Gastroesophageal sphincter (tissue), 4 donors: Measurements from ENCODE around the gene CCDC194. TPM values are rescaled to one million over a fixed set of nuclear protein-coding genes. Genes with fewer than 3 reads are reported as not detected.

Source experiments
- ATAC-seq: fragments of 150-250 bp; one replicate; pipeline ENCODE4 v1.9.1; 2016; ENCODE audit warnings: mild to moderate bottlenecking, moderate library complexity
- H3K27ac ChIP-seq, 4 donors: fragments of 200-600 bp; sonication (generic) in 3 of 4; 1 replicate in 3 of 4; 2 replicates in 1 of 4; pipeline ENCODE4 v1.5.1; 2016 to 2019
- H3K27me3 ChIP-seq: fragments of 200-600 bp; sonication (generic); one replicate; pipeline ENCODE4 v1.5.1; 2019
- H3K36me3 ChIP-seq, 2 donors: fragments of 200-600 bp; sonication (generic); one replicate each; pipeline ENCODE4 v1.5.1; 2019; ENCODE audit warnings: control low read depth in 1 of 2
- H3K4me1 ChIP-seq, 3 donors: fragments of 200-600 bp; sonication (generic); 1 replicate in 2 of 3; 2 replicates in 1 of 3; pipeline ENCODE4 v1.5.1; 2016 to 2019; ENCODE audit warnings: control low read depth in 2 of 3
- H3K4me3 ChIP-seq, 2 donors: fragments of 200-600 bp; sonication (generic); one replicate each; pipeline ENCODE4 v1.5.1; 2019; ENCODE audit warnings: mild to moderate bottlenecking in 1 of 2, moderate library complexity in 1 of 2
- H3K9me3 ChIP-seq, 3 donors: fragments of 200-600 bp; sonication (generic); one replicate each; pipeline ENCODE4 v1.5.1; 2017 to 2019; ENCODE audit warnings: control low read depth in 2 of 3
- CTCF ChIP-seq, 4 experiments: fragments of 200-600 bp in 2 of 4; fragments of 450-650 bp in 2 of 4; sonication (generic) in 1 of 4; IDR thresholded peaks; one replicate each; pipeline ENCODE4 v1.5.1; 2017 to 2019; ENCODE audit warnings: antibody characterized with exemption in 4 of 4, mild to moderate bottlenecking in 2 of 4, moderate library complexity in 2 of 4
- EP300 ChIP-seq: sonication (generic); formaldehyde crosslinking; IDR thresholded peaks from one replicate; pipeline ENCODE4 v1.6.1; 2017; ENCODE audit warnings: antibody characterized with exemption, mild to moderate bottlenecking
- POLR2A ChIP-seq, 2 donors: fragments of 450-650 bp; IDR thresholded peaks; one replicate each; pipeline ENCODE4 v1.6.1; 2017; ENCODE audit warnings: antibody characterized with exemption in 2 of 2, mild to moderate bottlenecking in 2 of 2, moderate library complexity in 1 of 2
- POLR2AphosphoS5 ChIP-seq: sonication (generic); formaldehyde crosslinking; IDR thresholded peaks from one replicate; pipeline ENCODE4 v1.6.1; 2017; ENCODE audit warnings: antibody characterized with exemption
- WGBS, 2 donors: methylation state at CpG; one replicate each; pipeline ENCODE4 v1.1.5; 2018; ENCODE audit warnings: low coverage in 1 of 2; 5-methylcytosine and 5-hydroxymethylcytosine counted together
- total RNA-seq, 4 donors: library from RNA; depleted of rRNA; stranded (reverse); fragments of >200 nt; gene quantifications; one replicate each; pipeline ENCODE4 v1.1.0, GENCODE V29; 2016

The CCDC194 gene
- total RNA-seq, 4 donors from 2014 or later, result not detected

- Histone ChIP-seq H3K27me3 (peaks cover under 1% of the 10 kb centered on the region), H3K4me1 (peaks cover 0 to 22% (median 2%) of the 10 kb centered on the region in 3 donors), H3K9me3 (no peaks in the 10 kb centered on the region), H3K36me3 (peaks cover 0 to 16% of the 10 kb centered on the region in 2 donors), H3K27ac (no peak overlapping the region), H3K4me3 (no peak overlapping the region)
- no peak for ATAC-seq
- WGBS, 2 donors, result 90 to 96% methylated on average over 4 of the region's 4 CpGs
- TF ChIP-seq CTCF (IDR thresholded peaks at IDR 0.05) (no peak), POLR2AphosphoS5 (no peak), EP300 (no peak), POLR2A (IDR thresholded peaks at IDR 0.05) (no peak)
These were observed 27.9 kb upstream of the CCDC194 start for GRCh38 chr19:17421942-17422341.

GRCh38 chr19:17420475-17420924, 26.5 kb upstream of the CCDC194 start:
- TF ChIP-seq POLR2AphosphoS5 (no peak), CTCF (IDR thresholded peaks at IDR 0.05) (no peak), POLR2A (IDR thresholded peaks at IDR 0.05) (no peak), EP300 (no peak)
- Histone ChIP-seq H3K4me3 (peak overlapping the region; percentile 73 to 86), H3K27me3 (peaks cover 6% of the 10 kb centered on the region), H3K27ac (peak overlapping the region in 3 of 4 donors; percentile 67 to 85 (median 82)), H3K9me3 (no peaks in the 10 kb centered on the region), H3K36me3 (peaks cover 0 to 16% of the 10 kb centered on the region in 2 donors), H3K4me1 (peaks cover 0 to 22% (median 2%) of the 10 kb centered on the region in 3 donors)
- WGBS, 2 donors, result 14 to 25% methylated on average over 4 to 11 of the region's 25 CpGs
- ATAC-seq, result no peak

- ATAC-seq, result peak; percentile 98
- Histone ChIP-seq H3K27ac (peak within 1 kb of the TSS; percentile 56 to 85 (median 82)), H3K27me3 (peaks cover 6% of the 10 kb centered on the region), H3K4me3 (peak within 1 kb of the TSS; percentile 73 to 86), H3K36me3 (peaks cover 0 to 16% of the 10 kb centered on the region in 2 donors), H3K4me1 (peaks cover 0 to 20% (median 2%) of the 10 kb centered on the region in 3 donors), H3K9me3 (no peaks in the 10 kb centered on the region)
- 0% methylated on average over 1 to 11 of the region's 85 CpGs for WGBS, 2 donors
- TF ChIP-seq POLR2A (IDR thresholded peaks at IDR 0.05), result peak in 1 of 2 donors; percentile 9
- TF ChIP-seq EP300, result no peak
- peak; percentile 79 for TF ChIP-seq POLR2AphosphoS5
- peak in 1 of 4 experiments; percentile 23 for TF ChIP-seq CTCF (IDR thresholded peaks at IDR 0.05)
These were observed 25.9 kb upstream of the CCDC194 start, which contains the start of gene MVB12A for GRCh38 chr19:17419621-17420474. Gene MVB12A (plus strand): TSS chr19:17420047. CDS start chr19:17420136, 89 bp downstream.

- TF ChIP-seq POLR2AphosphoS5, result no peak
- no peak for TF ChIP-seq EP300
- peaks cover 0 to 18% (median 2%) of the 10 kb centered on the region in 3 donors for H3K4me1 ChIP-seq
- H3K27me3 ChIP-seq, result peaks cover 8% of the 10 kb centered on the region
- no peaks in the 10 kb centered on the region for H3K9me3 ChIP-seq
- no peak for ATAC-seq
- WGBS, 2 donors, result 6 to 22% methylated on average over 8 of the region's 8 CpGs
- peak overlapping the region; percentile 56 to 85 (median 82) for H3K27ac ChIP-seq
- peak overlapping the region; percentile 28 to 86 for H3K4me3 ChIP-seq
- H3K36me3 ChIP-seq, result peaks cover 0 to 16% of the 10 kb centered on the region in 2 donors
These were observed 25.2 kb upstream of the CCDC194 start for GRCh38 chr19:17419154-17419620.

- 52 to 57% methylated on average over 3 of the region's 3 CpGs for WGBS, 2 donors
- Histone ChIP-seq H3K9me3 (no peaks in the 10 kb centered on the region), H3K27me3 (peaks cover 13% of the 10 kb centered on the region), H3K4me1 (peaks cover 0 to 21% (median 2%) of the 10 kb centered on the region in 3 donors), H3K27ac (no peak overlapping the region), H3K36me3 (peaks cover 0 to 13% of the 10 kb centered on the region in 2 donors), H3K4me3 (no peak overlapping the region)
- TF ChIP-seq POLR2AphosphoS5, result no peak
- ATAC-seq, result no peak
These were observed 24.7 kb upstream of the CCDC194 start for GRCh38 chr19:17418710-17419109.
